Activated CD4-positive, alpha-beta T cell treated with anti-CD3 and anti-CD28 coated beads, Interleukin-2, amount 10 ng/mL, durations not matched to agents 7 days and 5 days (primary cell): ENCODE data around the gene H2AZ2. TPM values are rescaled to one million over a fixed set of nuclear protein-coding genes. Genes with fewer than 3 reads are reported as not detected.
"Not testable (repeated sequence)": the region's sequence is repeated elsewhere in the genome, so short reads cannot be mapped to it uniquely, and the experiment has no call there.

Experiments
- CTCF ChIA-PET: fragments of 350-600 bp; sonication (Branson Sonifier 250); formaldehyde crosslinking; loops from one replicate; lab custom pipeline; 2021; ENCODE audit warnings: antibody characterized with exemption; lab: Charles Lee
- POLR2A ChIA-PET: fragments of 350-600 bp; sonication (Branson Sonifier 250); formaldehyde crosslinking; loops from one replicate; lab custom pipeline; 2021; ENCODE audit warnings: antibody characterized with exemption; lab: Charles Lee
- DNase-seq: peaks from one replicate; pipeline ENCODE4 v3.0.0-alpha.2; 2020
- H3K27ac Mint-ChIP-seq: one replicate; pipeline ENCODE4 v1.8.0; 2021; ENCODE audit warnings: mild to moderate bottlenecking, moderate library complexity, mixed read lengths
- H3K27me3 Mint-ChIP-seq: one replicate; pipeline ENCODE4 v1.8.0; 2021; ENCODE audit warnings: mixed read lengths
- H3K36me3 Mint-ChIP-seq: one replicate; pipeline ENCODE4 v1.8.0; 2021; ENCODE audit warnings: low read depth, mixed read lengths
- H3K4me1 Mint-ChIP-seq: one replicate; pipeline ENCODE4 v1.8.0; 2021; ENCODE audit warnings: mixed read lengths
- H3K4me3 Mint-ChIP-seq: one replicate; pipeline ENCODE4 v1.8.0; 2021; ENCODE audit warnings: mild to moderate bottlenecking, moderate library complexity, mixed read lengths
- H3K9me3 Mint-ChIP-seq: one replicate; pipeline ENCODE4 v1.8.0; 2021; ENCODE audit warnings: mixed read lengths
- total RNA-seq, 2 experiments: library from RNA; stranded (reverse); gene quantifications; one replicate each; pipeline ENCODE4 v1.2.3, GENCODE V29; 2021

The H2AZ2 gene
- total RNA-seq, 2 experiments from 2014 or later = 327 to 404 TPM

DNA sequence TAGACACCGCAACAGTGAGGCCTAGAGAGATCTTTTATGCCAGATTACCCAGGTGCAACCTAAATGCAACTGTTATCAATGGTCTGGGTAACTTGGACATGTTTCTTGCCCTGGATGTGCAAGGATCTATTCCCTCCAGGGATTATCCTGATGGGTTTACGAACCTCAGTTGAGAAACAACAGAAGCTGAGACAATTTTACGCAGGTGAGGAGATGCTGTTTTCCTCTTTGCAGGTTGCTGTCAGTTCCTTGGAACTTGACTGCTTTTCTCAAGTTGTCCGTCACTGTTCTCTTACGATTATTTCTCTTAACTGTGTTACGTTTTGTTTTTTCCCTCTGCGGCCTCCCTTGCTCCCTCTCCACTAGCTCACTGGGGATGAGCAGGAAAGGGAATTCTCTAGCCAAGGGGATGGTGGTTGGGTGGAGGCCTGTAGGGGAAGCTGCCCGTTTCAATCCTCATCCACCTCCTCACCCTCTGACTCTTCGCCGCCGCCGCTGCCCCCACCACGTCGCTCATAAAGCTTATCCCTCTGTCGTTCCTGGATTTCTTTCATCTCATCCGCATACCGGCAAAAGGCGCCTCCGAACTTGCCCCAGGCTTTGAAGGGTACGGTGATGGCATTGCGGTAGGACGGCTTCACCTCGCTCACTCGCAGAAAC is 36.2 kb upstream of the H2AZ2 start:
- Mint-ChIP-seq H3K36me3 (peaks cover 47% of the 10 kb centered on the region), H3K27me3 (no peaks in the 10 kb centered on the region), H3K9me3 (no peaks in the 10 kb centered on the region), H3K4me1 (peaks cover 79% of the 10 kb centered on the region), H3K27ac (peak overlapping the region; percentile 91), H3K4me3 (peak overlapping the region; percentile 90)
- ChIA-PET POLR2A (interaction anchor here (0.6 kb wide), 1 partner anchor 86 kb away, joined by 3 read pairs; no protein-coding TSS in a partner anchor), CTCF (interaction anchor here (1.0 to 2.3 kb wide), 6 partner anchors 17 to 319 kb away, joined by 3 to 13 read pairs (median 4); partner anchors contain the start of gene H2AZ2)
- DNase-seq = no peak

DNA sequence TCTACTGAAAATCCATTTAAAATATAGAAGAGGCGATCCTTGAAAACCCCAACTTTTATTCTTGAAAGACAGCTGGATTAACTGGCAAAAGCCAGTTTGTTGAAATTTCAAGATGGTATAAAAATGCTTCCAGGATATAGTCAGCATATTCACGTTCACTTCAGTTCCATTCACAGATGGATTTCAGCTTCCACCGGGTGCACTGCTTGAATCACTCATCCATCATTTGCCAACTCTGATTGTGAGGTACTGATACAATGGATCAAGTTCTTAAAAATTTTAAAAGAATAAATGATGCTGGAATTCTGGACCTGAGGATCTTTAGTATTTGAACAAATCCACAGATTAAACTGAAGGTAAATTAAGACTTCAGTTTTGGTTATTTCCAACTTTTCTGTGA is 35.0 kb upstream of the H2AZ2 start:
- POLR2A ChIA-PET = no interaction called here
- DNase-seq = no peak
- Mint-ChIP-seq H3K9me3 (no peaks in the 10 kb centered on the region), H3K27me3 (no peaks in the 10 kb centered on the region), H3K4me1 (peaks cover 70% of the 10 kb centered on the region), H3K4me3 (peak overlapping the region; percentile 90), H3K27ac (peak overlapping the region; percentile 79), H3K36me3 (peaks cover 55% of the 10 kb centered on the region)
- CTCF ChIA-PET = interaction anchor here (0.7 to 2.4 kb wide), 3 partner anchors 9 to 25 kb away, joined by 3 to 10 read pairs (median 3); no protein-coding TSS in a partner anchor

DNA sequence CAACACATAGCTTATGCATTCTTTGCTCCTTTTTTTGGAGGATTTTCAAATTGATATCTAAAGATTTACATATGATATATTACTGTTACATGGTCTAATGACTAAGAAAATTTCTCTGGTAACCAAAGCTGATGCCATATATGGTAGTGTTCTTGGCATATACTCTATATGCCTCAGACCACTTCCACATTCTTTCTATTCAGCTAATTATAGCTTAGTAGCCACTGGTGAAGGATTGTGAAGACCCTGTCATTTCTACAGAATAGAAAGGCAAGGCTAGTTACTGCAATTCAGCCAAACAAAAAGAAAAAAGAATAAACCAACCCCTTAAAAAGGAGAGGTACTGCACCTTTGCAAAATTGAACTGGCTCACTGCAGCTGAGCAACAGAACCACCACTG is 33.7 kb upstream of the H2AZ2 start:
- H3K36me3 Mint-ChIP-seq = peaks cover 61% of the 10 kb centered on the region
- no peaks in the 10 kb centered on the region for H3K27me3 Mint-ChIP-seq
- POLR2A ChIA-PET = interaction anchor here (1.5 kb wide), 1 partner anchor 33 kb away, joined by 8 read pairs; no protein-coding TSS in a partner anchor

DNA sequence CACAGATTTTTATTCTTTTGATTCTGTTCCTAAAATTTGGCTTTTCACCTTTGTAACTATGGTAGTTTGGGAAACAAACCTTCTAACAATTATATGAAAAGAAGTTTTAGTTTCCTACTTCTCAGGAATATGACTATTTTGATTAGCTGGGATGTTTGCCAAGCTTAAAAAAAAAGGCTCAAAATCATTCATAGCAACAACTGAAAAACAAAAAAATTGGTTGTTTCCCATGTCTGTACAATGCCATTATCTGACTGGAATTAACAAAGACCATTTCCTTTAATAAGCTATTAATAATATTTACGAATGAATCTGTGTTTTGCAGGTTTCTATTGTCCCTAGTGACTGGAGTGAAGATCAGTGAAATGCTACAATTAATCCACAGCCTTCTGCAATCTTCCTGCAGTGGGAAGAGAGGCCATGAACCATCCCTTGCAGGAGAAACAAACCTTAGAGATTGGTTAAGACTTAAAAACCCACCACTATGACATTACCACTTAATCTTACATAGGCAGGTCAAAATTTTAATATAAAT is 33.2 kb upstream of the H2AZ2 start:
- POLR2A ChIA-PET = interaction anchor here (1.5 kb wide), 1 partner anchor 34 kb away, joined by 8 read pairs; no protein-coding TSS in a partner anchor
- no peak for DNase-seq
- Mint-ChIP-seq H3K27ac (peak overlapping the region; percentile 59), H3K9me3 (no peaks in the 10 kb centered on the region), H3K36me3 (peaks cover 64% of the 10 kb centered on the region), H3K4me3 (peak overlapping the region; percentile 71), H3K27me3 (no peaks in the 10 kb centered on the region), H3K4me1 (peaks cover 60% of the 10 kb centered on the region)
- CTCF ChIA-PET = interaction anchor here (0.6 to 2.4 kb wide), 11 partner anchors 11 to 290 kb away, joined by 3 to 14 read pairs (median 4); partner anchors contain the start of gene H2AZ2

More for the DNA sequence above, 33.7 kb upstream of the H2AZ2 start:
- Mint-ChIP-seq H3K9me3 (no peaks in the 10 kb centered on the region), H3K27ac (peak overlapping the region; percentile 68), H3K4me1 (peaks cover 63% of the 10 kb centered on the region), H3K4me3 (peak overlapping the region; percentile 71)
- no peak for DNase-seq
- CTCF ChIA-PET = interaction anchor here (0.6 to 2.4 kb wide), 9 partner anchors 10 to 291 kb away, joined by 3 to 14 read pairs (median 3); partner anchors contain the start of gene H2AZ2

DNA sequence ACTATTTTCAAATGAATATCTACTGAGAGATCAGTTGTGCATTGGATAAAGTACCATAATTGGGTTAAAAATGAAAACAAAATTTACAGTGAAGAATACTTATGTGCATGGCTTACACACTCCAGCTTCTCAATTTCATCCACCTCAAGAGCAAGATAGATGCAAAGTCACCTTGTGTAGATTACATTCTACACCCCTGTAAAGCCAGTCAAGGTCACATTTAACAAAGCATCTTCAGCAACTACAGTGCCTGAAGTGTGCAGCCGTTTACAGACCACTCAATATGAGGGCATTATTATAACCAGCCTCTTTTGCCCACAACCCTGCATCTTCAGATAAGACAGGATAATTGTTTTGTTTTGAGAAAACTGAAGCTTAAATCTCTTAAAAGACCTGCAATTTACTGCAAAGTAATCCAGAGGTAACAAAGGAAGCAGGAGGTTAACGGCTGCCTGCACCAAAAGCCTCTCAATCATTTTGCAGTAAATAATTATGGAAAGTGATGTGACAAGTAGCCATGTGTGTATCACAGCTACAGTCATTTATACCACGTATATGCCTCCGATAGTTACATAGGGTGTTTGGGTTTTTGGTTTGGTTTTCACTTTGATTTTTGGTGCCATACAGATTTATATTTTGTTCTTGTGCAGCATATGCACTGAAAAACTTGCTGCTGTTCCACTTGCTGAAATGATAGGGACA is 32.6 kb upstream of the H2AZ2 start:
- POLR2A ChIA-PET = interaction anchor here (1.5 kb wide), 1 partner anchor 35 kb away, joined by 8 read pairs; no protein-coding TSS in a partner anchor
- H3K36me3 Mint-ChIP-seq = peaks cover 64% of the 10 kb centered on the region
- peaks cover 55% of the 10 kb centered on the region for H3K4me1 Mint-ChIP-seq
- no peak for DNase-seq
- no peaks in the 10 kb centered on the region for H3K9me3 Mint-ChIP-seq
- peak overlapping the region; percentile 59 for H3K27ac Mint-ChIP-seq
- H3K27me3 Mint-ChIP-seq = no peaks in the 10 kb centered on the region
- CTCF ChIA-PET = interaction anchor here (0.6 to 2.4 kb wide), 7 partner anchors 11 to 204 kb away, joined by 3 to 14 read pairs (median 4); partner anchors contain the start of gene H2AZ2
- H3K4me3 Mint-ChIP-seq = peak overlapping the region; percentile 71

DNA sequence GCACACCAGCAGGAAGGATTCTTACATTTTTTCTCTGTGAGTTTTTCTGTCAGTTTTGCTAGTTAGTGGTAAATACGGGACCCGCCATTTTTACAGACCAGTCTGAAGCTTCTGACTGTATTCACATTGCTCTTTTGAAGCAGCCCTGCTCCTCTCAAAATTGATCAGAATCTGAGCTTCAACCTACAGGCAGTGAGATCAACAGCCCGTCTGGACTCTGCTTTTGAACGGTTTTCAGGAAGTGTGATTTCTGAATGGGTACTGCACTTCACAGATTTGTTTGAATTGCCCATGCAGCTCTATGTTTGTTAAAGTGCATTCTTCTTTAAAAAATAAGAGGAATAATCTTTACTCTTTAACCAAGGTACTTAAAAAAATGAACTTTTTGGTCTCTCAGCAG is 28.5 kb upstream of the H2AZ2 start:
- H3K27me3 Mint-ChIP-seq = no peaks in the 10 kb centered on the region
- no peak overlapping the region for H3K27ac Mint-ChIP-seq
- H3K9me3 Mint-ChIP-seq = peaks cover 3% of the 10 kb centered on the region
- H3K36me3 Mint-ChIP-seq = peaks cover 37% of the 10 kb centered on the region
- CTCF ChIA-PET = interaction anchor here (1.0 to 1.9 kb wide), 3 partner anchors 9 to 11 kb away, joined by 4 to 5 read pairs (median 5); partner anchors contain the start of gene PURB
- H3K4me1 Mint-ChIP-seq = peaks cover 25% of the 10 kb centered on the region
- no peak overlapping the region for H3K4me3 Mint-ChIP-seq
- POLR2A ChIA-PET = no interaction called here
- no peak for DNase-seq

DNA sequence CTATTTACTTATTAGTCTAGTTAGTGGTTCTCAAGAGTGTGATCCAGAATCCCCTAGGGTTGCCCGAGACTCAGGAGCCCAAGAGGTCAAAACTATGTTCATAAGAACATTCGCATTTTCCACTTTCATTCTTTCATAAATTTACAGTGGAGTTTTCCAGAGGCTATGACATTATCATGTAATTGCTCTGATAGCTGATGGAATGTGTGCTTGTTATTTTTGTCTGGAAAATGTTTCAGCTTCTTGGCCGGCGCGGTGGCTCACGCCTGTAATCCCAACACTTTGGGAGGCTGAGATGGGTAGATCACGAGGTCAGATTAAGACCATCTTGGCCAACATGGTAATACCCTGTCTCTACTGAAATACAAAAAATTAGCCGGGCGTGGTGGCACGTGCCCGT is 27.4 kb upstream of the H2AZ2 start:
- Mint-ChIP-seq H3K36me3 (peaks cover 28% of the 10 kb centered on the region), H3K27ac (no peak overlapping the region), H3K4me3 (no peak overlapping the region), H3K27me3 (no peaks in the 10 kb centered on the region), H3K4me1 (peaks cover 13% of the 10 kb centered on the region), H3K9me3 (peaks cover 8% of the 10 kb centered on the region)
- ChIA-PET POLR2A (no interaction called here), CTCF (interaction anchor here (0.5 to 1.9 kb wide), 4 partner anchors 11 to 27 kb away, joined by 3 to 6 read pairs (median 5); partner anchors contain the start of genes H2AZ2 and PURB)
- no peak for DNase-seq

DNA sequence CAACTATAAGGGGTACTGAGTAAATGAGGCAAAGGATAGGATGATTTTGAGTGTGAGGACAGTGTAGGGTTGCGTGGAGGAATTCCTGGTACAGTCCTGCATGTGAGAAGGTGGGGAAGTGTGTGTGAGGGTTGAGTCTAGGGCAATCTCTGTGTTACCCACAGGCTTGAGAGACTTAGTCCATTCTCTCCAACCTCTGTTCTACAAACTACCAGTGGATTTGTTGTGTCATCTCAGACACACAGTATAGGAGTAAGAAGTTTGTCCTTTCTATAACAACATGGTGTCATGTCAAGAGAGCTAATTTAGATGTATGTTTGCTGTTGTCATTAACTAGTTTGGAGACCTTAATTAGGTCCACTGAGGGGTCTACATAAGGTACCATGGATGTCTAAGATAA is 24.9 kb upstream of the H2AZ2 start:
- Mint-ChIP-seq H3K27me3 (no peaks in the 10 kb centered on the region), H3K27ac (no peak overlapping the region), H3K9me3 (peaks cover 8% of the 10 kb centered on the region), H3K4me1 (peaks cover 5% of the 10 kb centered on the region), H3K36me3 (peaks cover 10% of the 10 kb centered on the region), H3K4me3 (no peak overlapping the region)
- no peak for DNase-seq
- POLR2A ChIA-PET = no interaction called here
- CTCF ChIA-PET = interaction anchor here (0.6 to 1.6 kb wide), 3 partner anchors 14 to 32 kb away, joined by 3 to 7 read pairs (median 3); no protein-coding TSS in a partner anchor

DNA sequence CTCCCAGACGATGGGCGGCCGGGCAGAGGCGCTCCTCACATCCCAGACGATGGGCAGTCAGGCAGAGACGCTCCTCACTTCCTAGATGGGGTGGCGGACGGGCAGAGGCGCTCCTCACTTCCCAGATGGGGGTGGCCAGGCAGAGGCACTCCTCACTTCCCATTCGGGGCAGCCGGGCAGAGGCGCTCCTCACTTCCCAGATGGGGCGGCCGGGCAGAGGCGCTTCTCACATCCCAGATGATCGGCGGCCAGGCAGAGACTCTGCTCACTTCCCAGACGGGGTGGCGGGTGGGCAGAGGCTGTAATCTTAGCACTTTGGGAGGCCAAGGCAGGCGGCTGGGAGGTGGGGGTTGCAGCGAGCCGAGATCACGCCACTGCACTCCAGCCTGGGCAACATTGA is 24.0 kb upstream of the H2AZ2 start:
- H3K36me3 Mint-ChIP-seq, H3K27me3 Mint-ChIP-seq, H3K4me3 Mint-ChIP-seq, H3K4me1 Mint-ChIP-seq, H3K9me3 Mint-ChIP-seq, POLR2A ChIA-PET, CTCF ChIA-PET, H3K27ac Mint-ChIP-seq, DNase-seq: not testable (repeated sequence)

DNA sequence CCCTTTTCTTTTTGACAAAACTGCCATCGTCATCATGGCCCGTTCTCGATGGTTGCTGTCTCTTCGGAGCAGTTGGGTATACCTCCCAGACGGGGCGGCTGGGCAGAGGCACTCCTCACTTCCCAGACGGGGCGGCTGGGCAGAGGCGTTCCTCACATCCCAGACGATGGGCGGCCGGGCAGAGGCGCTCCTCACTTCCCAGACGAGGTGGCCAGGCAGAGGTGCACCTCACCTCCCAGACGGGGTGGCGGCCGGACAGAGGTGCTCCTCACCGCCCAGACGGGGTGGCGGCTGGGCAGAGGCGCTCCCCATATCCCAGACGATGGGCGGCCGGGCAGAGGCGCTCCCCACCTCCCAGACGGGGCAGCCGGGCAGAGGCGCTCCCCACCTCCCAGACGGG is 22.9 kb upstream of the H2AZ2 start:
- H3K27me3 Mint-ChIP-seq, H3K4me3 Mint-ChIP-seq, DNase-seq, H3K4me1 Mint-ChIP-seq, POLR2A ChIA-PET, H3K36me3 Mint-ChIP-seq, H3K9me3 Mint-ChIP-seq, CTCF ChIA-PET, H3K27ac Mint-ChIP-seq: not testable (repeated sequence)

DNA sequence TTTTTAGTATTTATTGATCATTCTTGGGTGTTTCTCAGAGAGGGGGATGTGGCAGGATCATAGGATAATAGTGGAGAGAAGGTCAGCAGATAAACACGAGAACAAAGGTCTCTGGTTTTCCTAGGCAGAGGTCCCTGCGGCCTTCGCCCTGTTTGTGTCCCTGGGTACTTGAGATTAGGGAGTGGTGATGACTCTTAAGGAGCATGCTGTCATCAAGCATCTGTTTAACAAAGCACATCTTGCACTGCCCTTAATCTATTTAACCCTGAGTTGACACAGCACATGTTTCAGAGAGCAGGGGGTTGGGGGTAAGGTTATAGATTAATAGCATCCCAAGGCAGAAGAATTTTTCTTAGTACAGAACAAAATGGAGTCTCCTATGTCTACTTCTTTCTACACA is 22.4 kb upstream of the H2AZ2 start:
- H3K9me3 Mint-ChIP-seq, POLR2A ChIA-PET, DNase-seq: not testable (repeated sequence)

More for the DNA sequence above, 22.4 kb upstream of the H2AZ2 start:
- not testable (repeated sequence) for H3K36me3 Mint-ChIP-seq, H3K27me3 Mint-ChIP-seq, H3K27ac Mint-ChIP-seq, H3K4me3 Mint-ChIP-seq, H3K4me1 Mint-ChIP-seq
- CTCF ChIA-PET = interaction anchor here (1.7 kb wide), 1 partner anchor 10 kb away, joined by 4 read pairs; no protein-coding TSS in a partner anchor
